ENCODE measurements around the gene SLC25A42.

DNA sequence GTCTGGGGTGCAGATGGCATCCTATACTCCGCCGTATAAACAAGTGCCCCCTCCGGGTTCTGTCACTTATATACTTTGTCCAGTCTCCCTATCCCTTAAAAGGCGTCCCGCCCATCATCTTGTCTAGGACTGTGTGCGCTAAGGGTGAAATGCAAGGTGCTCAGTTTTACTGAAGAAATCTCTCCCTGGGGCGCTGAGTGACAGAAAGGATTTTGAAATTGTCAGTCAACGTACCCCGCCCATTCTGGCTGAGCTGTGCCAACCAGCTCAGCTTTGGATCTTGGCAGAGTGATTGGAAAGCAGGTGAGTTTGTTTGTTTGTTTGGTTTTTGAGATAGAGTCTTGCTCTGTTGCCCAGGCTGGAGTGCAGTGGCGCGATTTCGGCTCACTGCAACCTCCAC, 78.6 kb downstream of the SLC25A42 start:
- TF ChIP-seq, protein P1, sequence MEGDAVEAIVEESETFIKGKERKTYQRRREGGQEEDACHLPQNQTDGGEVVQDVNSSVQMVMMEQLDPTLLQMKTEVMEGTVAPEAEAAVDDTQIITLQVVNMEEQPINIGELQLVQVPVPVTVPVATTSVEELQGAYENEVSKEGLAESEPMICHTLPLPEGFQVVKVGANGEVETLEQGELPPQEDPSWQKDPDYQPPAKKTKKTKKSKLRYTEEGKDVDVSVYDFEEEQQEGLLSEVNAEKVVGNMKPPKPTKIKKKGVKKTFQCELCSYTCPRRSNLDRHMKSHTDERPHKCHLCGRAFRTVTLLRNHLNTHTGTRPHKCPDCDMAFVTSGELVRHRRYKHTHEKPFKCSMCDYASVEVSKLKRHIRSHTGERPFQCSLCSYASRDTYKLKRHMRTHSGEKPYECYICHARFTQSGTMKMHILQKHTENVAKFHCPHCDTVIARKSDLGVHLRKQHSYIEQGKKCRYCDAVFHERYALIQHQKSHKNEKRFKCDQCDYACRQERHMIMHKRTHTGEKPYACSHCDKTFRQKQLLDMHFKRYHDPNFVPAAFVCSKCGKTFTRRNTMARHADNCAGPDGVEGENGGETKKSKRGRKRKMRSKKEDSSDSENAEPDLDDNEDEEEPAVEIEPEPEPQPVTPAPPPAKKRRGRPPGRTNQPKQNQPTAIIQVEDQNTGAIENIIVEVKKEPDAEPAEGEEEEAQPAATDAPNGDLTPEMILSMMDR (IDR thresholded peaks at IDR 0.05): no peak
- no peak for TF ChIP-seq POLR2A (IDR thresholded peaks at IDR 0.05)

Measured in uterus (tissue), 2 donors.